Hindlimb muscle (tissue), 1 donor: ENCODE data around the gene LEAP2. TPM values are rescaled to one million over a fixed set of nuclear protein-coding genes. Genes with fewer than 3 reads are reported as not detected.

ENCODE experiments used
- DNase-seq: peaks from one replicate; pipeline ENCODE4 v3.0.0-alpha.2; 2013
- polyA plus RNA-seq: library from polyadenylated mRNA; unstranded; fragments of 120-200 nt; gene quantifications from one replicate; pipeline ENCODE4 v1.2.1, GENCODE V29; 2013; ENCODE audit not compliant: insufficient read length

Gene LEAP2, protein sequence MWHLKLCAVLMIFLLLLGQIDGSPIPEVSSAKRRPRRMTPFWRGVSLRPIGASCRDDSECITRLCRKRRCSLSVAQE
- 2.6 TPM for polyA plus RNA-seq

DNA sequence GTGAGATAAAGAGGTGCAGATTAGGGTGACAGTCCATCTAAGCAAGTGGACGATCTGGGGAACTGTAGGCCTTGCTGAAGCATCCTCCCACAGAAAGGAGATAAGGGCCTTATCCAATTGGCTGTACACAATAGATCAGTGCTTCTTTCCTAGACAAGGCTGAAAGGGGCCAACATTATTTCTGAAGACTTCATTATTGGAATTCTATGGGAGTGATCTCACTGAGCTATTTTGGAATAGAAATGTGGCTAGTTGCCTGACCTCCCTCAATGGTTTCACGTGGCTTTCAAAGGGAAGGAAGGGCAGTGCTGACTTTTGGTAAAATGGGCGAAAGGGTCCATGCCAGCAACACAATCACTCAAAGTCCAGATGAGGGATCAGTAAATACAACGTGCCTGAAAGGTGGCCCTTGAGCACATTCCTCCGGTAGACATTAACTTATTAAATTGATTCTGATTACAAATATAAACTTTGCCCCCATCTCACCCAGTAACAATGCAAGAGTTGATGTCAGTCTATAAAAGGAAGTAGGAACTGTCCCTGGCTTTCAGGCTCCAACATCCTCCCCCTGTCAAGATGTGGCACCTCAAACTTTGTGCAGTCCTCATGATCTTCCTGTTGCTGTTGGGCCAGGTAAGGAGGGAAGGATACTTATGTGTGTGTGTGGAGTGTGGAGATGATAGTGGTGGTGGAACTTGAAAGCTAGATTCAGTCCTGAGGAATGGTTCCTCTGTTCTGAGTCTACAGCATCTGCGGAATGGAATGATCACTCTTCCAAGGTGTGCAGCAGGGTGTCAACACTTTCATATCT, at the start of gene LEAP2:
LEAP2 (plus strand) TSS at position 550 of the 811 bp plus-strand sequence; CDS start at position 577, 27 bp downstream.
- no peak for DNase-seq

DNA sequence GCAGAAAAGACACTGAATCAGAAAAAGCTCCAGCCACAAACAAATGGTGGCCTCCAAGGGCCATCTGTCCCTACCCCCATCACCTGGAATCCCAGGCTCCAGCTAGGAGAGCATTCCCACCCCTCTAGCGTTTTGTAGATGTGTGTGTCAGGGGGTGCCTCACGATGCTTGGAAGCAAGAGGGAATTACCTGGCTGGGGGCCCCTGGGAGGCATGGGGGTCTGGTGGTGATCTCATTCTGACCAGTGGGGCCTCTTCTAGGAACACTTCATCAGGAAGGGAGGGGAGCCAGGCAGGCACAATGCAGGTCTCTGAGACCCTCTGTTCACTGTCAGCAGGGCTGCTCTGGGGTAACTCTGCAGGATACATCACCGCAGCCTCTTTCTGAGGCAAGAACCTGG, 49.0 kb upstream of the LEAP2 start:
- no peak for DNase-seq

DNA sequence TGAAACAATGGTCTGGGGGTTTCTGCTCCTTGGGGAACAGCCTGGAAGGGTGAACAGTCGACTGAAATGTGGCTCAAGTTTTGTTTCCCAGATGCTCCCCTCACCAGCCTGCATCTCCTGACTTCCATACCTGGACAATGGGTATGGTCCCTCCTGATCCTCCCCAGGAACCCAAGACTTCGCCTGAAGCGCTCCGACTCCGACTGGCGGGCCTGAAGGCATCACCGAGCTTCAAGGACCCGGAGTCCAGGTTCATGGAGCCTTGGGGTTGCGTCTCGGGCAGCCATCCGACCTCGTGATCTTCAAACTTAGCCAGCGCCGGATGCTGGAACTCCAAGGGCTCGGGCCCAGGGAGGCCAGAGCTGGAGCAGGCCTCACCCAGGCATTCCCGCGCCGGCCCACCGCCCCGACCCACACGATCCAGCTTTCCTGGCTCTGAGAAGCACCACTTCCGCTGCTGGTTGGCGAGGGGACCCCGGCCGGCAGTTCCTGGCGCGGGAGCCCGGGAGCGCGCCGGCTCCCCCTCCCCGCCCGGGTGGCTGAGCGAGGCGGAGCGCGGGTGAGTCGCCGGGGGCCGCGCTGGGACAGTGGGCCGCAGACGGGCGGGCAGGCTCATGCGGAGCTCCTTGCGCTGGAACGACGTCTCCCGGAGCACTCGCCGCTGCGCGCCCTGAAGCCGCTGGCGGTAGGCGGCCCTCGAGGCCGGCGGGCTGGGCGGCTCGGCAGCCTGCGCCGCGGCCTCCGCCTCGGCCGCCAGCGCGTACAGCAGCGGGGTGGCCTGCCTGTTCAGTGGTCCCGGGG, 48.2 kb upstream of the LEAP2 start:
- DNase-seq, result no peak

DNA sequence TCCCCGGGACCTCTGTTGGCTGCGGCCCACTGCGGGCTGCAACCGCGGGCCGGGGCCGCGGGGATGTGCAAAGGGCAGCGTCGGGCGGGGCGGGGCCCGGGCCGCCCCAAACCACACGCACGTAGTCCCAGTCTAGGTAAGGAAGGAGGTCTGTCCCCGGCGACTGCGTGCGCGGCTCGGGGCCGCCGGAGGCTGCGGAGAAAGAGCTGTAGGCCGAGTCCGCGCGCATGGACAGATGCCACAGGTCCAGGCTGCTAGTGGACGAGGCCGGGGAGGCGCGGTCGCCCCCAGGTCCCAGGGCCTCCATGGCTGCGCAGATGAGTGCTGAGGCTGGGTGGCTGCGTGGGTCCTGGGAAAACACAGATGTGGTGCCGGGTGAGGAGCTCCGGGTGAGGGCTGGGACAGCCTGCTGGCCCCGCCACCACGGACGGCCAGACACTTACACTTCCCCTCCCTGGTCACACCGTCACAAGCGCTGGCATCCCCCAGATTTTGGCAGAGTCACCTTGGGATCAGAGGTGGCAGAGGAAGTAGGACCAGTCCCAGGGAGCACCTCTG, 47.6 kb upstream of the LEAP2 start:
- DNase-seq, result no peak

DNA sequence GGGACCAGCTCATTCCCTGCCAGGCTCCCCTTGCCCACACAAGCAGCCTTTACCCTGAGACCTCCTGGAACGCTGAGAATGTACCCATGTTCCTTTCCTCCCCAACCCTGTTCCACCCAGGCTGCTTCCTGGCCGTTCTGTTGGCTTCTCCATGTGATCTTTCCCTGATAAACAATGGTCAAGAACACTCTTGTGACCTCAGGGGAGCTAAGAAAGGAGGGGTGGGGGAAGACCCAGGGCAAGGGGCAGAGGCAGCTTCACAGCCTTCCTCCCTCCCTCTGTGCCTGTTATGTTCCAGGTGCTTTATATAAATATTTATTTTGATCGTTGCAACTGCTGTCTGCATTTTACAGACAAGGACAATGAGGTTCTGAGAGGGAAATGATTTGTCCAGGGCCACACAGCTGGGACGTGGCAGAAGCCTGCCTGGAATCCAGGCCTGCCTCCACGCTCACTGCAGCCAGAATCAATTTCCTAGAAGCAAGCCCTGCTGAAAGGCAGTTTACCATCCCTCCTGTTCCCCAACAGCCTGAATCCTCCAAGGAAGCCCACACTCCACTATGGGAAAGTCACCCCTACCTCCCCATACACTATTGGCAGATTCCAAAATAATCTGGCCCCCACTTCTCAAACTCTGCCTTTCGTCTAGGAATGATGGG, 46.9 kb upstream of the LEAP2 start:
- no peak for DNase-seq

DNA sequence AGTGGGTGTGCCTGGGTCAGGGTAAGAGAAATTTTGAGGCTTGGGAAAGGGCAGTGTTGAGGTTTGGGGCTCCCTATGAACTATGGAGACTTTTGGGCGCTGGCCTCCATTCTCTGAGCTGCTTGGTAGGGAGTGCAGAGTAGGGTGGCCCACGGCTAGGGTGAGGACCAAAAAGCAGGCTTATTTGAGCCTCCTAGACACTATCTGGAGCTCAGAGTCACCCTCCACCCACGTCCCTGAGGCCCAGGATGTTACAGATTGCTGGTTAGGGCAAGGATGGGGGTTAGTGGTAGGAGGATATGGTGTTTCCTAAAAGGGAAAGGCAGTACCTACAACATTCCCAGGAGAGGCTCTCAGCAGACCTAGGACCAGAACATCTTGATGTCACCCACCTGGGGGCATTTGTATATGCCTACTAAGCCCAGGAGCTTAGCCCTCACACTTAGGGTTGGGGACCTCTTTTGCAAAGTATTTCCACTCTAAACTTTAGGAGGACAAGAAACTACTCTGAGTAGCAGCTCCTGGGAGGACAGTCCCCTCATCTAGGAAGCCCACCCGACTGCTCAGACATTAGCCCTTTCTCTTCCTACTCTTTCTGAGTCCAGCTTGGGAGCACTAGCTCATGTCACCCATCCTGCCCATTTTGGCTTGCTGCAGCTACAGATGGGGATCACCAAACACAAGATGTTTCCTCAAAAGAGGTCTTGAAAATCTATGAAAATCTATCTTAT, 45.4 kb upstream of the LEAP2 start:
- no peak for DNase-seq

DNA sequence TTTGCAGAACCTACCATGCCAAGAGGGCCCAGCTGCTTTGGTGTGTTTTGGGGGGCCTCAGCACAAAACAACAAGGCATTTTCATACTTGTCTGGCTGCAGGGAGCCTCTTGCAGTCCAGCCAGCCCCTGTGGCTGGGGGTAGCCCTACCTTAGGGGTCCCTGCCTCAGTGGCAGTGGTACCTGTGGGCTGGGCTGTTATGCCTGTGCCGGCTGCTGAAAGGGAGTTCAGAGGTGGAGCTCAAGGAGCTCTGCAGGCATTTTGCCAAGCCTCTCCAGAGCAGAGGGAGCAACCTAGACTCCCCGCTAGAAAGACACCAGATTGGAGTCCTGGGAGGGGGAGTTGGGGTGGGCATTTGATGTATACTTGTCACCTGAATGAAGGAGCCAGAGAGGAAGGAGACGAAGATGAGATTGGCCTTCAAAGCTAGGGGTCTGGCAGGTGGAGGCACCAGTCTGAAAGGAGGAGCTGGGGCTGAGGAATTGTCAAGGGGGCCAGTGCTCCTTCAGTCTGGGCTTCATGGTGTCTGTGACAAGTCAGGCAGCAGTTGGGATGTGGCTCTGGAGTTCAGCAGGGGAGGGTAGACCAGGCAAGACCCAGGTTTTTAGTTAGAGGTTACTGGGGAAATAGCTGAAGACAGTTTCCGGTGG, 44.5 kb upstream of the LEAP2 start:
- DNase-seq, result no peak

DNA sequence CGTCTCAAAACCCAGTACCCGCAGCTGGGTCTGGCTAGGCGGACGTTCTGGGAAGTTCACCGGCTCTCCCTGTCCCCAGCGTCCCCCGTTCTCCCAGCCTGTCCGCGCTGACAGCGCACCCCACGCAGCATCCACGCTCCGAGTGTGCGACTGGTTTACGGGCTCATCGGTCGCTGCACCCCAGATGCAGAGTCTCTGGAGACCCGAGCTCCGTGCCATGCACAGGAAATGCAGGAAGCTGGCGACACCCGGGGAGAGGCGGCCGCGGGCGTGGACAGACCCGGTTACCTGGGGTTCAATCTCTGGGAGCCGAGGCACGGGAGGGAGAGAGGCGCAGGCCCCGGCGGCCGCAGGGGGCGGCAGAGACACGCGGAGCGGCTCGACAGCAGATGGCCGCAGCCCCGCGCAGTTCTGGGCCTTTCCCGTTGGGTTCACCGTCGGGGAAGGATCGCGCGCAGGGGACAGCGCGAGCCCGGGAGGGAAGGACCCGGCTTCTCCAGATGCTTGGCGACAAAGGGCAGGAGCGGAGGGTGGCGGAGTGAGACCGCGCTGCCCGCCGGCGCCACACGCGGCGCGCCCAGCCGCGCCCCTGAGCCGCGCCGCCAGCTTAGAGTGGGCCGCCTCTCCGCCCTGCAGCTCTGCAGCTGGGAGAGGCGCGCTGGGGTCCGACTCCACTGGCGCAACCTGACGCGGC, 43.6 kb upstream of the LEAP2 start:
- DNase-seq, result peak; percentile 86

DNA sequence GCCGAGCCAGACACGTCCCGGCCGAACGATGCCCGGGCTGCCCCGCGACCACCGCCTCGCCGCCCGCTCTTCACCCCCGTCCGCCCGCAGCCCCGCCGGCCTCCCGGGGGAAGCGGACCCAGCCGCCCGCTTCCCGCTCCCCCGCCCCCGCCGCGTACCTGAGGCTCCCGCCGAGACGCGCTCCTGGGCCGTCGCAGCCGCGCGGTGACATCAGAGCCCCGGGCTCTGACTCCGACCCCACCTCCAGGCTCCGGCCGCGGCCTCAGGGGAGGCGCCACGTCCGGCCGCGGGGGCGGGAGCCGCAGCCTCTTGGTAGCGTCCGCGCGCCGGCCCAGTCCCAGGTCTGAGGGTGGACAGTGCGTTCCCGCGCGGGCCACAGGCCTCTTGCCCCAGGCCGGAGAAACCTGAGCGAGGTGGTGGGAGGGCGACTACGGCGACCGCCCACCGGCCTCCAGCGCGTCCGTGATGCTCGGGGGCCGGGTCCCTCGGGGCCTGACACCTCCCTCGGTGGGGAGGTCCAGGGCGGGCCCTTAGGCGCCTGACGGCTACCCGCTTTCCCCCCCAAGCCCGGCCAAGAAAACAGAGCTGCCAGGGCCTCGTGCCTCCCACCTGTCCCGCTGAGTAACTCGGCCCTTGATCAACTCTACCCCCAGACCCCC, 42.9 kb upstream of the LEAP2 start, which contains the start of gene SHROOM1:
SHROOM1 (minus strand) TSS at position 212 of the 659 bp plus-strand sequence. CDS start 4,507 bp downstream, outside the sequence.
- DNase-seq, result peak; percentile 51

DNA sequence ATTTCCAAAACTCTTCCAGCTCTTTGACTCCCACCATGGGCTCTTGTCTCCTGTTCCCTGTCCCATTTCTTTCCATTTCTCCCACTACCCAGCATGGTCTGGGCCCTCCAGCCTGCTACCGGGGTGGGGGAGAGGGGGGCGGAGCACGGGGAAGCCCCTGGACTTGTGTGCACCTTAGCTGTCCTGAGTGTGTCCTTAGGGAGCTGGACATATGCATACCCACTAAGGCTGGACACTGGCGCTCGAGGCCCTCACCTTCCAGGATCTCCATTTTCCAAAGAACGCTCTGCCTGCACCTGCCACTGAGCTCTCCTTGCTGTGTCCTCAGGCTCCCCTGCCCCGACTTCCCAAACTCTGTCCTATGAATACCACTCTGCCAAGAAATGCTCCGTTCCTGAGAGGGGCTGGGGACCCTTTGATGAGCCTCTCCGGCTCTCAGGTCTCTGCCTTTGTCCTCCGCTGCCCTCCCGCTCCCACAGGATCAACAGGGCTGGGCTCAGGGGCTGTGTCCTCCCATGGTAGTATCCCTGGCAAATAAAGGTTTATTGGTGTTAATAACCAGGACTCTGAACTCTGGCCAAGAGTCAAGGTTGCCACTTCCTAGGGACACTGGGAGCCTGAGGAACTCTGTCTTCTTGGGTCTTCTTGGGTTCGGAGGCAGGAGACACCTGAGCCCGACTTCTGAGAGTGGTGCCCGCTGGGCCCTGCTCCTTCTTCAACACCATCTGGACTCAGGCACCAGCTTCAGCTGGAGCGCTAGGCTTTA, 42.2 kb upstream of the LEAP2 start:
- DNase-seq, result no peak

DNA sequence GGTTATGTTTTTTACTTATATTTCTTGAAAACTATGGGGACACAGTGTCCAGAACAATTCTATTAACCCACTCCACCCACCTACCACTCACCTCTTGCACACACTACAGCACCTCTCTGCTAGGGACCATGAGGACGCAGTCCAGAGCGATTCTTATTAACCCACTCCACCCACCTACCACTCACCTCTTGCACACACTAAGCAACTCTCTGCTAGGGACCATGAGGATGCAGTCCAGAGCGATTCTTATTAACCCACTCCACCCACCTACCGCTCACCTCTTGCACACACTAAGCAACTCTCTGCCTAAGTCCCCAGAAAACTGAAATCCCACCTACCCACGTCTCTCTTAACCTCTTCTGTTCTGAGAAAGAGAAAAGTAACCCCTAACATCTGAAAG, 40.9 kb upstream of the LEAP2 start:
- no peak for DNase-seq

DNA sequence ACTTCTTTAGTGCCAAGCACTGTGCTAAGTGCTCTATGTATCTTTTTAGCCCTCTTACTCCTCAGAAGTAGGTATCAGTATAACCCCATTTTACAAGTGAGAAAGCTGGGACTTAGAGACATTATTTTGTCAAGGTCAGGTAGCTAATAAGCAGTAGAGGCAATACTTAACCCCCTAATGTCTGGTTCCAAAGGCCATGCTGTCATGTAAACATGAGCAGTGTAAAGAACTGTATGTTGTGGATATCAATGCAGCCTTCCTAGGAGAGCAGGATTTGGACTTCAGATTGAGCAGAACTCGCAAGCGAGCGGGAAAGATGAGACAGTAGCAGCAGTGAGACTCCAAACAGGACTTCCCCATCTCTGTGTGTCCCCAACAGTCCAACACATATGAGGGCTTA, 39.4 kb upstream of the LEAP2 start:
- DNase-seq, result no peak

DNA sequence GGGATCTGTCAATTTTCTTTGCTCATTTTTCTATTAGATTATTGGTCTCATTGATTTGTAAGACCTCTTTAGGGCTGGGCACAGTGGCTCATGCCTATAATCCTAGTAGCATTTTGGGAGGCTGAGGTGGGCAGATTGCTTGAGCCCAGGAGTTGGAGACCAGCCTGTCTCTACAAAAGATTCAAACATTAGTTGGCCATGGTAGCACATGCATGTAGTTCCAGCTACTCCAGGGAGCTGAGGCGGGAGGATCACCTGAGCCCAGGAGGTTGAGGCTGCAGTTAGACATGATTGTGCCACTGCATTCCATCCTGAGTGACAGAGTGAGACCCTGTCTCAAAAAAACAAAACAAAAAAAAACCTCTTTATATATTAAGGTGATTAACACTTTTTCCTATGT, 36.6 kb upstream of the LEAP2 start:
- DNase-seq, result no peak

DNA sequence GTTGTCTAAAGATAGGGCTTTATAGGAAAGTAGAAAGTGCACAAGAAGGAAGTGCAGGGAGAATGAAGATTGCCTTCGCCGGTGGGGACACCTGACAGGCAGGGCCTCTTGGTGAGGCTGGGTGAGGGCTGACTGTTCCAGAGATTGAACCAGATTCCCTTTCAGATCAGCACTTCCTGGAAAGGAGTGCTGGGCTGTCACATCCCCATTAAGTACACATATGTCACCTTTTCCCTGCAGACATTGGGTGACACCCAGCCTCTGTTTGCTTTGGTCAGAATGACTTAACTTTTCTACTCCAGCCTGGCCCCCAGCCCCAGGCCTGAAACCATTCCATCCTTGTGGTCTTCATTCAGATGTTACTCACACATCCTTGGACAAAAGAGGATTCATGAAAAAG, 35.6 kb upstream of the LEAP2 start:
- no peak for DNase-seq

DNA sequence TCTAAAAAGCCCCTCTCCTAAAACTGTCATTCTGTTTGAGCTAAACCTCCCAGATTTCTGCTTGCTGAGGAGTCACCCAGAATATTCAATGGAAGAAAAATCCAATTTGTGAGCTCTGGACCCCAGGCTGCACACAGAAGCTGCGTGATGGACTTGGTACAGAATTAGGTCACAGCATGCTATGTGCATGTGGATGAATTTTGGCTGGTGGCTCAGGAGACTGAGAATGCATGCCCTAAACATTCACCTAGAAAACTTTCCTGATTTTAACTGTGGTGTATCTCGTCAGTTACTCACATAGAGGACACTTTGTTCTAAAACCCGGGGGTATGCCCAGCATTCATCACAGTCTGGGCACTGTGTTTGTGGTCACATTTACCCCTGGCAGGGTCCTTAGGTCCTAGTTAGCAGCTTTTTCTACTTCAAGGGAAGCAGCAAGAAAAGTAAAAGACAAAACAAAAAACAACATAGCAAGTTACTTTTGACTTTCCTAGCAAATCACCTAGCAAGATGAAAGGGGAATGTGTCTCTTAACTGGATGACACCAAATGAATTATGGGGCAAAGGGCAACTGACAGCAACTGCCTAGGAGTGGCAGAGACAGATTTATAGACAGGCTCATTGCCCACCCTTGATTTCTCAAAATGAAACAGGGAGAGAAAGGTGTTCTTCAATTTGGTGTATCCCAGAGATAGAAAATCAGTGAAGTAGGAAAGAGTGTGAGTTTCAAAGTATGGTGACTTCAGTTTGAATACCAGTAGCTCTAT, 34.8 kb upstream of the LEAP2 start:
- no peak for DNase-seq

DNA sequence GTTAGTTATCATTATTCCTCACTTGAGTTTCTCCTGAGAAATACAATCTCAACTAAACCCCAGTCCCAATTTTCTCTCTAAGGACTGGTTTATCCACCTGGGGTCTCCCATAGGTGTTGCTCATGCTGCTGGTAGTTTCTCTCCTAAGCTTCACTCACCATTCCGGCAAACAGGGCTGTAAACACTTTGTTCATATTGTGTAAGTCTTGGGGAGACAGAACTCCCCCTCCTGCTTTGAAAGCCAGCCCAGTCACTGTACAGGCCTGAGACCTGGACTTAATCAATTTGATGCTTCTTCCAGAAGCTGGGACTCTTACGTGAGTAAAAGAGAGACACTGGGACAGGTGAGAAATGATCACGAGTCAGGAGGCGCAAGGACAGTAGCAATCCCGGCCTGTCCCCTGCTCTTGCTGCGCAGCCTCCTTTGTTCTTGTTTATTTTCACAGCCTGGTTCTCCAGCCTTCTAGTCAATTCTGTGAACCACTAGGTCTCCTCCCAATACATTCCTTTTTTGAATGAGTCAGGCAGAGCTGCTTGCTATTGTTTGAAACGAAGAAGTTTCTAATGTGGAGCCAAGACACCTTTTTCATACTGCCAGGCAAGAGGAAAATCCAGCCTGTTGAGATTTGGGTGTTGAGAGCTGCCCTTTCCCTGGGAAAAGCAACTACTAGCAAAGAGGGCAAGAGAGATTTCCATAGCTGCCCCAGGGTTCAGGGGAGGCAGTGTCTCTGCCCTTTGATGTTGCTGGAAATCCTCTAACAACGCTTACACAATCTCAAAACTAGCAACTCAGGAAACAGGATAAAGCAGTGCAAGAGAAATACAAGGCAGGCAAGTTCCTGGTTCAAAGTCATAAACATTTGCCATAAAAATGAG, 33.8 kb upstream of the LEAP2 start:
- DNase-seq, result no peak

DNA sequence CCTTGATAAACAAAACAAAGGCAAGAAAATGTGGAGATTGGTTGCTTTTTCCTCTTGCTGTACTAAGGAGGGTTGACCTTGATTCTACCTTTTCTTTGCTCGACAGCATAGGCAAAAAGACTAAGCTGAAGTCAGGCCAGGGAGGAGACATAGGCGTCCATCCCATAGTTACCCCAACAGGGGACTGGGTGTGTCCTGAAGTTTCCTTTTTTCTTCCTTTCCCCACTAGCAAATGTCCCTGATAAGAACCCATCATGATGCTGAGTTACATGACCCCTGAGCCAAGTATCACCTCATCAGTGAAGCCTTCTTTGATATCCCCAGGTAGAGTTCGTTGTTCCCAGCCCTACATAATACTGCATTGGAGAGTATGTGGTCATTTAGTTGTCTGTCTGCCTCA, 33.2 kb upstream of the LEAP2 start:
- DNase-seq, result no peak

DNA sequence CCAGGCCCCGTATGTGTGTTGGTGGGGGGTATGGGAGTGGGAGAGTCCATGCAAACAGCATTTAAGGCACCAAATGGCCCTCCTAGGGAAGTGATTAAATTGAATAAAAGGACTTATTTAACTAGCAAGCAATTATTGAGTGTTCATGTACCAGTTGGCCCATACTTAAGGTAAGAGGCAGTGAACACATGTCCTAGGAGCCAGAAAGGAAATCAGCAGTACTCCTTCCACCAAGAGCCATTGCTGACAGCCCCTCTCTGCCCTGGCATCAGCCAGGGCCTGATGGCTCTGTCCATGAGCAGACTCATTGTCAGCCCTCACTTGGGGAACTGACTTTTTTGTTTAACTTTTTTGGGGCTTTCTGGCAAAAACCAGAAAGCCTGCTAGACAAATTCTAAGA, 32.6 kb upstream of the LEAP2 start:
- DNase-seq, result no peak
